ENCODE data around the gene CHST8.

CHST8 gene

DNA sequence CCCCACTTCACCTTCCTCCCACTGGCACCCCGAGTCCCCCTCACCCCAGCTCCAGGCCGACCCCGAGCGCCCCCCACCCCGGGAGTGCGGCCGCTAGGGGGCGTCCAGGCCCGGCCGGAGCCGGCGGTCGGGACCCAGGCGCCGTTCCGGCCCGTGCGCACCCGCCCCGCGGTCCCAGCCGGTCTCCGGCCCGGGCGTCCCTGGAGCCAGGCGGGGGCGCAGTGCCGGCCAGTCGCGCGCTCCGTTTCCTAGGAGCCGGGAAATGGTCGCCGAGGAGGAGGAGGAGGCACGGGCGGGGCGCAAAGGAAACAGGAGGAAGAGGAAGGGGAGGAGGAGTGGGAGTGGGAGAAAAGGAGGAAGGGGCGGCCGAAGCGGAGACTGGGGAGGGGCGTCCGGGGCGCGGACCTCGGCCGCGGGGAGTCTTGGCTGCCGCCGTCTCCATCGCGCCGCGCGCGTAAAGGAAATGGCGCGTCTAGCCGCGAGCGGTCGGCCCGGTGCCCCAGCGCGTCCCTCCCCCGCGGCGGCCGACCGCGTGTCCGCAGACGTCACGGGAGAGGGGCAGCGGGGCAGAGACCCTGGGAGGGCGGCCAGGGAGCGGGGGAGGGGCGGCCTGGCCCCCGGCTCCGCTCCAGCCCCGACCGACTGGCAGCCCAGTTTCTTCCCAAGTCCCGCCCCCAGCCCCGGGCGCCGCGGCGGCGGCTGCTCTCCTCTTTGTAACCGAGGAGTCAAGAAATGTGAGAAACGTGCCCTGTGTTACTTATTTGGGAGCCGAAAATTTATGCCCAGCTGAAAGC lies 173.8 kb downstream of the CHST8 start:
- peak; percentile 82 for DNase-seq (ENCODE audit: low read depth)

DNA sequence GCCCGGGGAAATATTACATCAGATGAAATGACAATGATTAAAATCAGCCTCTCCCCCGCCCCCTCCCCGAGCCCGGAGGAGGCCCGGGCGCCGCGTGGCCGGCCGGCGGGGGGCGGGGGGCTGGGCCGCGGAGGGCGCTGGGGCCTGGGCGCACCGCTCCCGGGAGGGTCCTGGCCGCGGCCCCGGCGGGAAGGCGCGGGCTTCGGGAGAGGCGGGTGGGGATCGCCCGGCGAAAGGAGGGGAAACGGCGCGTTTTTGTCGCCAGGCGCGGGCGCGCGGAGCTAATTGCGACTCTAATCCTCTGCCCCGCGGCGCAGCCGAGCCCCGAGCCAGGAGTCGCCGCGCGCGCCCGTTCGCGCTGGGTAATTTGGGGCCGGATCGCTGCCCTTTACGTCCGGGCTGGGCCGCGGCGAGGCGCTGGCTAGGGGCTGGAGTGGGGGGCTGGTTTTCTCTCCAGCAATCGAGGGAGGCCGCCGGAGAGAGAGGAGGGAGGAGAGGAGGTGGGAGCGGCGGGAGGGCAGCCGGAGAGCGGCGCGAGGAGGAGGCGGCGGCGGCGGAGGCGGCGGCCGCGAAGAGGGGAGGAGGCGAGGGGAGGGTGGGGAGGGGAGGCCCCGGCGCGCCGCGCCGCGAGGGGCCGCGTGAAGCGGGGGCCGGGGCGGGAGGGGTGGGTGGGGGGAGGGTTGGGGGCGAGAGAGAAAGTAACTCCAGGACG lies 174.6 kb downstream of the CHST8 start, which contains the start of gene KCTD15:
TSS of gene KCTD15 (plus strand) at position 707 of the 712 bp plus-strand sequence. CDS start 3,585 bp downstream, outside the sequence.
- DNase-seq (ENCODE audit: low read depth), result no peak

DNA sequence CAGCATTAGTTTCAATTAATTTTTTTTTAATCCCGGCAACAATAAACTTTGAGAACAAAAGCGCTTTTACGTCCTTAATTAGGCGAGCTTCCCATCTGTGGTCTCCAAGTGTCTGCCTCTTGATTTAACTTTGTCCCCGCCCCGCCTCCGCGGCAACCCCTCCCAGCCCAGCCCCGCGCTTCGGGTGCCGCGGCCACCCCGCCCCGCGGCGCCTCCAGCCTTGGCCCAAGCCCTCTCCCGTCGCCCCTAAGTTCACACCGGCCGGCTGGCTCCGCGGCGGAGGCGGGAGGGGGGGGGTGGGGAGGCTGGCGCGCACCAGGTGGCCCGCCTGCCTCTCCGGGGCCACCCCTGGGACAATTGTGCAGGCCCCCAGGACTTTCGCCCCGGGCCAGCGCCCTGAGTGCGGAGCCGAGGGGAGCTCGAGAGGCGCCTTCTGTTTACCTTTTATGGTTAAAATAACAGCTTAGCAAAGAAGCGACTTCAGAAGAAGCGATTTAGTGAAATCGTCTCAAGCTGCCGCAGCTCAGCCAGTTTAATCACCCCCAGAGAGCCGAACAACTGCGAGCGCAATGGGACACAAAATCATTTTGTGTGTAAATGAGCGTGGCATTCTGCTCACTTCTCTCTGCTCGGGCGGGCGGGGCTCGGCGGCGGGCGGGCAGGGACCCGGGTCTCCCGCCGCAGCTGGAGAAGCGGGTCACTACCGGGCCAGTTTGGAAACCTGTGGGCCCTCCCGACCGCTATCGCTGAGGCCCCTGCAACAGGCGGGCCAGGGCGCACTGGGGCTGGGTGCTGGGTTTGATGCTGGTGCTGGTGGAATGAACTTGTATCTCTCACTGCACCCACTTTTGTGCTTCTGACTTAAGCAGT lies 176.3 kb downstream of the CHST8 start:
- no peak for DNase-seq (ENCODE audit: low read depth)

DNA sequence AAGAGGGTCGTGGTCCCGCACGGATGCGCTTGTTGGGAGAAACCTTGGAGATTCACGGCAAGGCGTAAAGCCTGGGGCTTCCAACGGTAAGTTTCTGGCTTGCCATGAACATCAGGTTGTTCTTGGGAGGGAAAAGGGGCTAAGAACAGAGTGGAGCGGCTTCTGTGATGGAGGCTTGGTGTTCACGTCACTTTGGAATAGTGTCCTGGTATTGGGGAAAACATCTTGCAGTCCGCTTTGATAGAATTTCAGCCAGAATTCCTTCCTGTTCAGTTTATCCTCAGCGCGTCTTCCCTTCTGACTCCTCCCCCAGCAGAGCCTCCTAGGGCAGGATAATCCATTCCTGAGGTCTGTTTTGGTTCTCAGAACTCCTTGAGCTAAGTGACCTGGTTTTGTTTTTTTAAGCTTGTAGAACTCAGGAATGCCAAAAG lies 176.9 kb downstream of the CHST8 start:
- DNase-seq (ENCODE audit: low read depth), result no peak

DNA sequence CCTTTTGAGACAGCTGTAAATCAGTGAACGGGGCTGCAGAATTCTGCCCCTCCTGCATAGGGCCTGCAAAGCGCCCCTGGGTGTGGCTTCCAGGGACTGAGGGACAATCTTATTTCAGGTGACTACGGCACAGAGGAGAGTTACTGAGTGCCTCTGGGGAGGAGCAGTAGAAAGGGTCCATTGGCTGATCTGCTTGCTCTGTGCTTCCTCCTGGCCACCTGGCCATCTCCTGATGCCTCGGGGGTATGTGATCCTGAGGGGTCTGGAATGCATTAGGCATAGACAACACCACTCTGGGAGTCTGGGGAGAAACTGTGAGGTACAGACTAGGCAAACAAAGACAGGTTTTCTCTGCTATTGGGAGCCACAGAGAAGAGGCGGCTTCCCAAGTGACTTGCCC lies 177.7 kb downstream of the CHST8 start:
- no peak for DNase-seq (ENCODE audit: low read depth)

DNA sequence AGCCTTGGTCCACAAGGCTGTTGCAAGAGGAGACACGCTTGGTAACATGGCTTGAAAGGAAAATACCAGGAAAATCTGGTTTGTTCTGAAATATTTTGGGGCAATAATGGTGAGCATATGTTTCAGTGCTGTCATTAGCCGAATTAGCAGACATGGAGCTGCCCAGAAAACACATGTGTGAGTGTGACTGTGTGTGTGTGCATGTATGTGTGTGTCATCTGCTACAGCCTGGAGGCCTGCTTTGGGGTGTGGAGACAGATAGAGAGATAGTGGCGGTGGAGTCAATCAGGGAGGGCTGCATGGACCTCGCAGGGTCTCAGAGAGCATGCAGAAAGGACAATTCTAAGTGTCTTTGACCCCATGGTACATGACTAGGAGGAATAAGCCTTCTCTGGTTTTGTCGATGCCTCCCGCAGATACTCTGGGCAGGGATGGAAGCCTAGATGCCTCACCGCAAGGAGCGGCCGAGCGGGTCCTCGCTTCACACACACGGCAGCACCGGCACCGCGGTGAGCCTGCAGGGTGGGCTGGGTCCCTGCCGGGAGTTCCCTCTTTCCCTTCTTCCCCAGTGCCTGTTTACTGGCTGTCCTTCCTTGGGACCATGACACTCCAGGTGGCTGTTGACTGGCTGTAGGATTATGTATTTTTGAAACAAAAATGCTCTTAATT lies 178.4 kb downstream of the CHST8 start:
- DNase-seq (ENCODE audit: low read depth), result no peak

DNA sequence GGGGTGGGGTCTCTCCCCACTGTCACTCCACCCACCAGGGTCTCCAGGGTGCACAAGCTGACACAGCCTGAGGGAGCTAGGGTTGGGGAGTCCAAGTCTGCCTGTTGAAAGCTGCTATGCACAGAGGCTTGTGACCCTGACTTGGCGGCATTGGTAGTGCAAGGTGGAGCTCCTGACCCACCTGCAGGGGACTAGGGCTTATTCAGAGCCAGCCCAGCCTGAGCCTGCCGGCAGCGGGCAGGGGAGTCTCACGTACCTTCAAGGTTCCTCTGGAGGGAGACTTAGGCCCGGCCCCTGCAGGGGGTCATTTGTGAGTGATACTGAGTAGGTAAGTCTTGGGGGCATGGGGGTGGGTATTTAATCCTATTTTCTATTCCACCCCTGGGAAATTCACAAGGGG lies 179.7 kb downstream of the CHST8 start:
- no peak for DNase-seq (ENCODE audit: low read depth)

DNA sequence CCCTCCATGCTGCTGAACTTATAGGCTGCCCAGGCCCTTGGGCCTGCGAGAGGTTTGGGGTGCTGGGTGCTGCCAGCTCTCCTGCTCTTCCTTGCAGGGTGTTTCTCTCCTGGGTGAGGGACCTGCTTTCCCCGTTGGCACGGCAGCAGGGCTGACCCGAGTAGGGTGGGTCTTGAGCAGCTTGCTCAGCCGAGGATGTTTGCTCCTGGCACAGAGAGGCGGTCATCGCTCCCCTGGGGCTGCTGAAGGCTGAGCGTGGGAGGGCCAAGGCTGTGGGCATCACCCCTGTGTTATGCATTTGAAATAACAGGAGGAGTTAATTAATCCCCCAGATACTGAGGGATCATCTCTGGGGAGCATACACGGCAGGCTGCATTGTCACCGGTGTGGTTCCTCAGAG lies 180.2 kb downstream of the CHST8 start:
- no peak for DNase-seq (ENCODE audit: low read depth)

DNA sequence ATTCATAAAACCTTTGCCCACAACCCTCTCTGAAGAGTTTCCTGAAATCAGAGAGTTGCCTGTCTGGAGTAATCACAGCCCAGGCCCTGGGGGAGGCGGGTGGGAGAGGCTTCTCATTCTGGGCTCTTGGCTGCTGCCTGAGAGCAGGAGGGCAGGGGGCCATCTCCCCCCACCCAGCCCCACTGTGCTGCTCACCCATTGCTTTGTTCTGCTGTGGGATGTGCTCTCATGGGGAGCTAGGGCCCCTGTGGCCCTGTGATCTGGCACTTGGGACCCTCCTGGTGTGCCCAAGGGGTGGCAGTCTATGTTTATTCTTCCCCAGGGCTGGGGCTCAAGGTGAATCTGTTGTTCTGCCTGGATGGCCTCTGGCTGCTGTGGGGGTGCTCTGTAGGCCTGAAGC lies 181.0 kb downstream of the CHST8 start:
- no peak for DNase-seq (ENCODE audit: low read depth)

DNA sequence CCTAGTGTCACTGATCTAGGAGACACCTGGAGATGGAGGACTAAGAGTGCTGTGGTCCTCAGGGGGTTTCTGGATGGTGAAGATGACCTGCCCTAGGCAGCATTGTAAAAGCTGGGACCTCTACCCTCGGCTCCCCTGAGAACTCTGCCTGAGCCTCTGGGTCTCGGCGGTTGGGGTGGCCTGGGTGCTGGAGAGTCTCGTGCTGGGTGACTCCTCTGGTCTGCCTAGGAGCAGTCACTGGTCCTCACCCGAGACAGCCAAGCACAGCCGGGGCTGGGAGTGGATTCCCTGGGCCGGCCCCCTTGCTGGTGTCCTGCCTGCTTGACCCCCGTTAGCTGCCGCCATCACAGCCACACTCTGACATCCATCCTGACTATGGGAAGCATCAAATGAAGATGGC lies 181.6 kb downstream of the CHST8 start:
- DNase-seq (ENCODE audit: low read depth), result no peak

DNA sequence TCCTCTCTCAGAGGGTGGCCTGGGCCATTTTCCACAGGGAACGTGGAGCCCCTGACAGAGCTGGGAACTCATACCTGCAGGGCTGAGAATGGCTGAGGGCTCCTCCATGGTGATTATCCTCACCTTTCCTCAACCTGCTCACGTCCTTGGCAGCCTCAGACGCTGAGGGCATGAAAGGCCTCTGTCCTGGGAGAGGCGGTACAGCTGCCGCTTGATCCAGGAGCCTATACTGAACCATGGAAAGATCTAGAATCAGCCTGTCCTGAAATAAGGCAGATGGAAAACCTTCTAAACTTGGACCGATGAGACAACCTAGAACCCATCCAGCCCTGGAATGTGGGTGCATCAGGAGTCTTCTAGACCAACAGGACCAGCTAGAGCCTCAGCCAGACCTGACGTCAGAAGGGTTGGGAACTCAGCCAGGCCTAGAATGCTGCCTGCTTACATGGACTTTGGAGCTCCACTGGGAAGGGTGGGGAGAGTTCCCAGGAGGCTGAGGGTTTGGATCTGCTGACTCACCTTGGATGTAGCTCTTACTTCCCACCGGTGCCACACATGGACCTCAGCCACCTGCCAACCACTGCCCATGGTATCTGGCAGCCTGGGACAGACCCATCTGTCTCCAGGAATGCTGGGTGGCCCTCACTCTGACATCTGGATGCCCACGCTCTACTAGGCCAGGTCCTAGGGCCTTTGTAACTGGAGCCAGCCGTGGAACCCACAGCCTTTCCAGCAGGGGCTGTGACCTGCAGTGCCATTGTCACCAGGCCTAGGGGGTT lies 182.5 kb downstream of the CHST8 start:
- DNase-seq (ENCODE audit: low read depth), result no peak

DNA sequence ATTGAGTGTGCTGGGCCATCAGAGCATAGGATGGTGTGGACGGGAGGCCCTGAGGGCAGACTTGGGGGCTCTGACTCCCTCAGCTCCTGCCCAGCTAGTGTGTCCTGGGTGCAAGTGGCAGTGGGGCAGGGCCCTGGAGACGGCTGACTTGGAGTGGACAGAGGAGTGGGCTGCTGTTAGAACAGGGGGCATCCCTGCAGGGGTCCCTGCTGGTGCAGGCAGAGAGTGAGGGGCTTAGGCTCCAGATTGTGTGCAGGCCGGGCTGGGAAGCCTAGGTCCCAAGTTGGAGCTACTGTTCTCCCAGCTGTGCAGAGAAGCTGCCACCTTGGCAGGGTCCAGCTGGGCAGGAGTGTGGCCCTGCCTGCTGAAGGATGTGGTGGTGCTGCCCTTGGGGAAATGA lies 183.6 kb downstream of the CHST8 start:
- no peak for DNase-seq (ENCODE audit: low read depth)

DNA sequence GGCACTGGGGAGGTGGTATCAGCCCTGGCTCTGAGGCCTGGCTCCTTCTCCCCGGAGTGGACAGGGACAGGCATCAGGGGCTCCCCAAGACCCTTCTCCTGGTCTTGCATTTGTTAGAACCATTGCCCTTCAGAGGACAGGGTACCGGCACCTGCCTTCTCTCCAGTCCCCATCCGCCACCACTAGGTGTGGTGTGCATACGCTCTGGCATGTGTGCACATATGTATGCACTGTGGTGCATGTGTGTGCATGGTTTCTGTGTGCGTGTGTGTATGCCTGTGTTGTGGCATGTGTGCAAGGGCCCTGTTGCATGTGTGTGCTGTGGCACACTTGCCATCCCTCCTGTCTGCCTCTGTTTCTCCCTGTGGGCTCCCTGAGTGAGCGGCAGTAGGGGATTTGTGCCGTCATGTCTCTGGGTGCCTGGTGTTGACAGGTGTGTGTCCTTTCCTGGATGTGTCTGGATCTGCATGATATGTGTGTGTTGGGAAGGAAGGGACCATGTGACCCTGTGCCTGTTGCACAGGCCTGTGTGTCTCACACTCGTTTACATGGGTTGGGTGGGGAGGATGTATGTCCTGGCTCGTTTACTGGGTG lies 184.2 kb downstream of the CHST8 start:
- DNase-seq (ENCODE audit: low read depth), result no peak

DNA sequence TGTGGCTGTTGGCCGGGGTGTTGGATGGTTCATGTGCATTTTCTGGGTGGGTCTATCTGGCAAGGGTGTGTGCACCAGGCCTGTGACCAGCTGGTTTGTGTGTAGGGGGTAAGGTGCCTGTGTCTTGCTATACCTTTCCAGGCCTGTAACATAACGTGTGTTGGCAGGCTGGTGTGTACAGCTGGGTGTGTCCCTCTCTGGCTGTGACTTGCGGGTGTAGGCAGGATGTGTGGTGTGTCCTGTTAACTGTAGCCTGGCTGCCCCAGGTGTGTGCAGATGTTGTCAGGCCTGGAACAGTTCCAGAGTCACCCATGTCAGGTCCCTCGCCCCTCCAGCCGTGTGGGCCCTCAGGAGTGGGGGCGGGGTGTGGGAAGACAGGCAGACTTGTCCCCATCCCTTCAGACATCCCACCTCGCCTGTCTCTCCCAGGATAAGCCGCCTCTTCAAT lies 184.7 kb downstream of the CHST8 start:
- DNase-seq (ENCODE audit: low read depth), result no peak

DNA sequence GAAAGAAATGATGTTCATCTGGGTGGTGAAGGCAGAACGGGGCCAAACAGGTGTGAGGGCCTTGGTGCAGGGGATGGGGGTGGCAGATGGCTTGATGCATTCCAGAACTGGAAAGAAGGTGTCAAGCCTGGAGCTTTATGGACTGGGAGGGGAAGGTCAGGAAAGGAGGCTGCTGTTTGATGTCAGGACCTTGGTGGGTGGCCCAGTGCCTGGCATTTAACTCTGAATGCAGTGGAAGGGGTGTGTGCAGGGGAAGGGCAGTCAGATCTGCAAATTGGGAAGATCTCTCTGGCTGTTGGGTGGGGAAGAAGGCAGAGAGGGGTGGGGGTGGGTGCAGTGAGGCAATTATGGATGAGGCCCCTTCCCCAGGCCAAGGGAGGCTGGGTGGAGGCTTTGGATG lies 186.6 kb downstream of the CHST8 start:
- no peak for DNase-seq (ENCODE audit: low read depth)

DNA sequence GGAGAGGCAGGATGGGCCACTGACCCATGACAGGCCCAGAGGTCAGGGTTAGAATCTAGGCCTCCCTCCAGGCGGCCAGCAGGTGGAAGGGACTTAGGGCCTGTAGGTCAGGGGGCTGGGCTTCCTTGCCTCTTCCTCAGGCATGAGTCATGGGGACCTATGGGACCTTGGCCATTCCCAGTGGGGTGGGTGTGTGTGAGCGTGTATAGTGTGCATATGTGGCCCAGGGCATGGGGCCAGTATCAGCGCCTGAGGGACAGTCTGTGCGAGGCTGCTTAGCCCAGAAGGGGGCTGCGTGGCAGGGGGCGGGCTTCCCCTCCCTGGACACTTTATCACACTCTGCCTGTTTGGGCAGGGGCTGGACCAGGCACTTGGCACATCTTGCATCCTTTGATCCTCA lies 188.2 kb downstream of the CHST8 start:
- DNase-seq (ENCODE audit: low read depth), result no peak

DNA sequence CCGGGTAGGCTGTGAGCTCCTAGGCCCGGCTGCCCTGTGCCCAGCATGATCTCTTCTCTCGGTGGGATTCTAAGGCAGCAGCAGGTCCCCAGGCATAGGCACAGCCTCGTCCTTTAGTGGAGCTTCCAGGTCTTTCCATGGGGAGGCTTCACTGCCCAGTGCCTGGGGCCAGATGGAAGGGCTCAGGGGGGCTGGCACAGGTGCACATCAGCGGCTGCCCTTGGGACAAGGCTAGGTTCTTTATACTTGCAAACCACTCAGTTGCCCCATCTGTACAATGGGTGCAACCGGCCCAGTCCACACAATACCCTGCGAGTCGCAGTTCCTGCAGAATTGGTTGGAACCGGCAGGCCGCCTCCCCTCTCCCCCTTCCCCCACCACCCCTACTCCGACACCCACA lies 189.1 kb downstream of the CHST8 start:
- no peak for DNase-seq (ENCODE audit: low read depth)

DNA sequence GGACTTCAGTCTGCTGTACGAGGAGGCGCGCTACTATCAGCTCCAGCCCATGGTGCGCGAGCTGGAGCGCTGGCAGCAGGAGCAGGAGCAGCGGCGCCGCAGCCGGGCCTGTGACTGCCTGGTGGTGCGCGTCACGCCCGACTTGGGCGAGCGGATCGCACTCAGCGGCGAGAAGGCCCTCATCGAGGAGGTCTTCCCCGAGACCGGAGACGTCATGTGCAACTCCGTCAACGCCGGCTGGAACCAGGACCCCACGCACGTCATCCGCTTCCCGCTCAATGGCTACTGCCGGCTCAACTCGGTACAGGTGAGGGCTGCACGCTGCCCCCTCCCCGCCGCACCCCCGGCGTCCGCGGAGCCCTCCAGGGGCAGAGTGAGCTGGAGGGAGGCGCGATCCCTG lies 189.5 kb downstream of the CHST8 start:
- no peak for DNase-seq (ENCODE audit: low read depth)

DNA sequence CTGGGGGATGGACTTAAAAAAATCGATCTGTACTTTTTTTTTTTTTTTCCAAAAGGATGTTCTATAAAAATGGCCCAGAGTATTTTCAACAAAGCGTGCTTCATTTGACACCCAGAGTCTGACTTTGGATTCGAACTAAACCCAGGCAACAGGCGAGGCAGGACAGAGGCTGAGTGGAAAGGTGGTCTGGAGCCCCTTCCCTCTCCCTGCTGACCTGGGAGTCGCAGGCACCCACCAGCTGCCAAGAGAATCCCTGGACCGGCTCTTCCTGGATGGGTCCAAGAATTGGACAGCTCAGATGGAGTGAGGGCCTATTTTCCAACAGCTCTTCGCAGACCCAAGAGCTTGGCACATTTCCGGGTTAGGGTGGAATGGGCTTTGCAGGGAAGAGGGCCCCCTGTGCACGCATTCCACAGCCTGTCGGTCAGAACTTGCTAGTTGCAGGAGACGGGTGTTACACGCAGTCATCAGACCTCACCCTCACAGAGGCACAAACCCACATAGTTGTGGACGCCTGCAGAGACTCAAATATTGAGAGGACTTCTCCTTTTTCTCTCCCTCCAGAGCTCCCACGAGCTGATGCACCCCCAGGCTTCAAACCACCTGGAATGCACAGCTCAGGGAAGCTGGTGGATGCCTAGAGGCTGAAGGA lies 190.1 kb downstream of the CHST8 start:
- no peak for DNase-seq (ENCODE audit: low read depth)
